MCF 10A (cell line): Measurements from ENCODE around the gene KIF1B. TPM values are rescaled to one million over a fixed set of nuclear protein-coding genes. Genes with fewer than 3 reads are reported as not detected.

Experiments used
- BruUV-seq: library from RNA; stranded (reverse); fragments of 400-500 nt; replicated peaks from 2 replicates; lab custom pipeline; 2021; lab: Mats Ljungman, UMichigan
- CTCF ChIA-PET: fragments of 300-600 bp; sonication (Branson Sonifier 250); formaldehyde crosslinking; extraction: SDS; loops from one replicate; lab custom pipeline; 2021; ENCODE audit warnings: antibody characterized with exemption, inconsistent platforms; lab: Yijun Ruan, JAX
- POLR2A ChIA-PET: fragments of 300-600, 350-650 bp; sonication (Branson Sonifier 250); formaldehyde crosslinking; extraction: SDS; loops from one replicate; lab custom pipeline; 2020; ENCODE audit warnings: antibody characterized with exemption, inconsistent platforms; lab: Yijun Ruan, JAX
- DNase-seq: peaks from one replicate; pipeline ENCODE4 v3.0.0-alpha.2; 2018; ENCODE audit not compliant: unreplicated experiment
- H3K27ac Mint-ChIP-seq: one replicate; pipeline ENCODE4 v1.8.0; 2022; ENCODE audit warnings: mild to moderate bottlenecking, low read depth, mixed read lengths; ENCODE audit not compliant: unreplicated experiment
- H3K27me3 Mint-ChIP-seq: one replicate; pipeline ENCODE4 v1.8.0; 2022; ENCODE audit warnings: mixed read lengths; ENCODE audit not compliant: insufficient read depth, unreplicated experiment
- H3K36me3 Mint-ChIP-seq: one replicate; pipeline ENCODE4 v1.8.0; 2022; ENCODE audit warnings: mild to moderate bottlenecking, moderate library complexity, mixed read lengths; ENCODE audit not compliant: insufficient read depth, unreplicated experiment
- H3K4me1 Mint-ChIP-seq: one replicate; pipeline ENCODE4 v1.8.0; 2022; ENCODE audit warnings: mixed read lengths; ENCODE audit not compliant: insufficient read depth, unreplicated experiment
- H3K4me3 Mint-ChIP-seq: one replicate; pipeline ENCODE4 v1.8.0; 2022; ENCODE audit warnings: mild to moderate bottlenecking, moderate library complexity, mixed read lengths; ENCODE audit not compliant: unreplicated experiment
- H3K9me3 Mint-ChIP-seq: one replicate; pipeline ENCODE4 v1.8.0; 2022; ENCODE audit warnings: mixed read lengths; ENCODE audit not compliant: unreplicated experiment
- intact Hi-C: fragments of 100-400 bp; cut with micrococcal nuclease; formaldehyde crosslinking; loops from 2 replicates; pipeline ENCODE4 v1.14.1; 2022
- microRNA-seq: library from miRNA; unstranded; fragments of <30 nt; microRNA quantifications from one replicate; pipeline ENCODE4 v1.2.0, GENCODE V29; 2022
- total RNA-seq: library from RNA; stranded (reverse); gene quantifications from 2 replicates; pipeline ENCODE4 v1.2.3, GENCODE V29; 2022
- TF ChIP-seq, protein P1 (sequence below): fragments of 200-600 bp; IDR thresholded peaks from one replicate; pipeline ENCODE4 v1.8.0; 2022; ENCODE audit warnings: antibody characterized with exemption, mild to moderate bottlenecking; ENCODE audit not compliant: unreplicated experiment

Gene KIF1B
- total RNA-seq, 1 experiment from 2014 or later = 35.9 TPM

DNA sequence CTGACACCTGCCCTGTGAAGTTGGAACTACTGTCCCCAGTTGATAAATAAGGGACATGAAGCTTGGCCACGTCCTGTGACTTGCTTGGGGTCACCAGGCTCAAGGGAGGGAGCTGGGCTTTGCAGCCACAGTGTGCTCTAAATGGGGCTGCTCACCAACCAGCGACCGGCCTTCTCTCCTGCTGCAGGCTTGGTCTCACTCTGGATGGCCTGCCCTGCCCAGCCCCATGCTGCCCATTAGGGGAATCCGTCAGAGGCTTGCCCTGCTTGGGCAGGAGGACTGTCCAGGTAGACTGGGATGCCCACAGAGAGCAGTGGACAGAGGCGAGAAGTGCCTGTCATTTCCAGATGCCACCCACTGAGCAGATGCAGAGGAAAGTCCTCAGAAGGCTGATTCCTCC is 218.6 kb downstream of the KIF1B start:
- Mint-ChIP-seq H3K27ac (no peak overlapping the region), H3K4me1 (peaks cover 10% of the 10 kb centered on the region), H3K4me3 (peak overlapping the region; percentile 89), H3K9me3 (no peaks in the 10 kb centered on the region), H3K27me3 (no peaks in the 10 kb centered on the region), H3K36me3 (peaks cover 5% of the 10 kb centered on the region)
- TF ChIP-seq, protein P1, sequence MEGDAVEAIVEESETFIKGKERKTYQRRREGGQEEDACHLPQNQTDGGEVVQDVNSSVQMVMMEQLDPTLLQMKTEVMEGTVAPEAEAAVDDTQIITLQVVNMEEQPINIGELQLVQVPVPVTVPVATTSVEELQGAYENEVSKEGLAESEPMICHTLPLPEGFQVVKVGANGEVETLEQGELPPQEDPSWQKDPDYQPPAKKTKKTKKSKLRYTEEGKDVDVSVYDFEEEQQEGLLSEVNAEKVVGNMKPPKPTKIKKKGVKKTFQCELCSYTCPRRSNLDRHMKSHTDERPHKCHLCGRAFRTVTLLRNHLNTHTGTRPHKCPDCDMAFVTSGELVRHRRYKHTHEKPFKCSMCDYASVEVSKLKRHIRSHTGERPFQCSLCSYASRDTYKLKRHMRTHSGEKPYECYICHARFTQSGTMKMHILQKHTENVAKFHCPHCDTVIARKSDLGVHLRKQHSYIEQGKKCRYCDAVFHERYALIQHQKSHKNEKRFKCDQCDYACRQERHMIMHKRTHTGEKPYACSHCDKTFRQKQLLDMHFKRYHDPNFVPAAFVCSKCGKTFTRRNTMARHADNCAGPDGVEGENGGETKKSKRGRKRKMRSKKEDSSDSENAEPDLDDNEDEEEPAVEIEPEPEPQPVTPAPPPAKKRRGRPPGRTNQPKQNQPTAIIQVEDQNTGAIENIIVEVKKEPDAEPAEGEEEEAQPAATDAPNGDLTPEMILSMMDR = no peak
- no peak for DNase-seq
- intact Hi-C loops = loop anchor here (1.0 to 5.0 kb wide), 3 partner anchors 52 to 562 kb away; partner anchors contain the start of gene KIF1B
- ChIA-PET CTCF (interaction anchor here (0.5 to 8.2 kb wide), 23 partner anchors 9 to 803 kb away, joined by 3 to 119 read pairs (median 4); partner anchors contain the start of genes CORT and KIF1B), POLR2A (interaction anchor here (0.7 to 4.8 kb wide), 5 partner anchors 28 to 486 kb away, joined by 3 to 73 read pairs (median 3); partner anchors contain the start of genes LZIC and NMNAT1)
- BruUV-seq = no TSS peak

DNA sequence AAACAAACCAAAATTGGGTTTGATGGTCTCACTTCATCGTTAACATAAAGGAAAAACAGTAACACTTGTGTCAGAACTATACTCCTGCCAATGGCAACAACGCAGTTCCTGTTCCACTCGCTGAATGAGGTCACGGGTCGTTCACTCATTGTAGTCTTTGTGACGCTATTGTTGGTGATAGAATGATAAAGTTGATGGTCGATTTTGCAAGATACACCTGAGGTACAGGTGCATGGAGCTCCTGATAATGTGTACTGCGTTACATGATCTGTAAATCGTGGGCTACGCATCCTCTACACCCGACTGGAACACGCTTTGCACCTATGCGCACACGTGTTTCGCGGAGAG is 219.5 kb downstream of the KIF1B start:
- no peak for DNase-seq
- POLR2A ChIA-PET = interaction anchor here (0.6 to 4.8 kb wide), 9 partner anchors 20 to 237 kb away, joined by 3 to 73 read pairs (median 5); partner anchors contain the start of genes CORT, PEX14 and PGD
- CTCF ChIA-PET = interaction anchor here (0.5 to 8.2 kb wide), 32 partner anchors 9 to 804 kb away, joined by 3 to 119 read pairs (median 4); partner anchors contain the start of genes KIF1B and PEX14
- H3K27me3 Mint-ChIP-seq = no peaks in the 10 kb centered on the region
- H3K27ac Mint-ChIP-seq = peak overlapping the region; percentile 87
- BruUV-seq = TSS peak; percentile 45
- H3K36me3 Mint-ChIP-seq = peaks cover 5% of the 10 kb centered on the region
- intact Hi-C loops = loop anchor here (2.0 to 5.0 kb wide), 2 partner anchors 487 to 563 kb away; partner anchors contain the start of genes LZIC and NMNAT1
- no peaks in the 10 kb centered on the region for H3K9me3 Mint-ChIP-seq
- peaks cover 10% of the 10 kb centered on the region for H3K4me1 Mint-ChIP-seq
- TF ChIP-seq, protein P1 = no peak
- peak overlapping the region; percentile 89 for H3K4me3 Mint-ChIP-seq

DNA sequence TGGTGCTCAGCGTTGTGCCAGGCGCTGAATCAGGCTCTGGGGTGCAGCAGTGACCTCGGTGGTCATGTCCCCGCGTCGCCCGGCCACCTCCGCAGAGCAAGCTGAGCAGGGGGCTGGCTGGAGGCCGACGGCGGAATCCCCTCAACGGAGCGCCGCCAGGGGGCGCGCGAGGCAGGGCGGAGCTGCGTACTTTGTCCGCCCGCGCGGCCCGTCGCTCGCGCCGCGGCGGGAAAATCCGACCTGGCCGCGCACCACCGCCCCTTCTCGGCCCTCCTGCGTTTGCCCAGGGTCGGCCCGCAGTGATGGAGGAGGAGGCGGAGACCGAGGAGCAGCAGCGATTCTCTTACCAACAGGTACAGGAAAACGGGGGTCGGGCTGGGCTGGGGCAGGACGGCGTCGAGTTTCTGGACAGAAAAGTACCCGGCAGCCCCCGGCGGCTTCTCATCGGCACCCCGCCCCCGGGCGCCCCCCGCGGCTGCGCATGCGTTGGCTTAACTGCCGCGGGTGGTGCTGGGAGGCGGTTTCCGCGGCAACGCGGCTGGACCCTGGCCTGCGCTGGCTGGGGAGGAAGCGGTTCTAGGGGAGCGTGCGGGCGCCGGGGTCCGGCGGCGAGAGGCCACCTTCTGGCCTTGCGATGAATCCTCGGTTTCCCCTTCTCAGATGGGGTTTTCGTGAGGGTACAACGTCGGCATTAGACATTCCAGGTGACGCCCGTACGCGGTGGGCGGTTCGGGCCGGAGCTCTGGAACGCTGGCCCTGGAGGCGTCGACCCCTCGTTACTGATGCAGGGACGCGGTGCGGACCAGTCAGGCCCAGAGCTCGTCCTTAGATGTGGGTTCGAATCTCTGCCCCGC is 220.1 kb downstream of the KIF1B start, which contains the start of gene CENPS:
Gene CENPS (plus strand): TSS at position 218 of the 854 bp plus-strand sequence. CDS start 85 bp downstream, at position 303.
- peaks cover 5% of the 10 kb centered on the region for H3K36me3 Mint-ChIP-seq
- TF ChIP-seq, protein P1 = peak; percentile 98
- H3K27ac Mint-ChIP-seq = peak within 1 kb of the TSS; percentile 87
- no peaks in the 10 kb centered on the region for H3K27me3 Mint-ChIP-seq
- DNase-seq = peak; percentile 88
- intact Hi-C loops = loop anchor here (2.0 kb wide), 1 partner anchor 488 kb away; the partner anchor contains the start of genes LZIC and NMNAT1
- CTCF ChIA-PET = interaction anchor here (0.5 to 8.2 kb wide), 32 partner anchors 9 to 505 kb away, joined by 3 to 119 read pairs (median 4); partner anchors contain the start of genes KIF1B and PEX14
- POLR2A ChIA-PET = interaction anchor here (0.6 to 4.8 kb wide), 16 partner anchors 19 to 545 kb away, joined by 3 to 73 read pairs (median 4); partner anchors contain the start of genes CORT, DFFA, KIF1B and PEX14
- BruUV-seq = no TSS peak
- peaks cover 10% of the 10 kb centered on the region for H3K4me1 Mint-ChIP-seq
- peak within 1 kb of the TSS; percentile 89 for H3K4me3 Mint-ChIP-seq
- no peaks in the 10 kb centered on the region for H3K9me3 Mint-ChIP-seq

Small RNA genes within 50 kb of the gene (microRNA-seq; reads per million reads assigned to microRNA genes)
- not detected for gene MIR1273D

Other genes with a start within 250 kb of the KIF1B start
- not detected in 2 replicates for gene RBP7, start 213.3 kb upstream of the KIF1B start, total RNA-seq
- 31.2 and 43.1 TPM in 2 replicates for gene UBE4B, start 177.6 kb upstream of the KIF1B start, total RNA-seq
- gene PGD, start 188.5 kb downstream of the KIF1B start, total RNA-seq = 56.4 and 70.6 TPM in 2 replicates
- gene CENPS, start 219.9 kb downstream of the KIF1B start, total RNA-seq = 19.0 and 19.4 TPM in 2 replicates
- 0.66 TPM in 1 of 2 replicates, not detected in the other for gene CORT, start 239.5 kb downstream of the KIF1B start, total RNA-seq